Fibroblast of pulmonary artery (primary cell): ENCODE results near the gene CARD11.

Experiments used
- DNase-seq: peaks from one replicate; pipeline ENCODE4 v3.0.0-alpha.2; 2010; ENCODE audit warnings: low read depth
- H3K4me3 ChIP-seq: replicated peaks from 2 replicates; pipeline ENCODE4 v1.5.1; 2011; ENCODE audit warnings: low read depth, mild to moderate bottlenecking, control low read depth, low read length, moderate library complexity
- TF ChIP-seq, protein P1 (sequence below): IDR thresholded peaks from 2 replicates; pipeline ENCODE4 v1.5.1; 2011; ENCODE audit warnings: mild to moderate bottlenecking, control low read depth, low read length, inconsistent platforms; ENCODE audit errors: missing control alignments

CARD11 gene

DNA sequence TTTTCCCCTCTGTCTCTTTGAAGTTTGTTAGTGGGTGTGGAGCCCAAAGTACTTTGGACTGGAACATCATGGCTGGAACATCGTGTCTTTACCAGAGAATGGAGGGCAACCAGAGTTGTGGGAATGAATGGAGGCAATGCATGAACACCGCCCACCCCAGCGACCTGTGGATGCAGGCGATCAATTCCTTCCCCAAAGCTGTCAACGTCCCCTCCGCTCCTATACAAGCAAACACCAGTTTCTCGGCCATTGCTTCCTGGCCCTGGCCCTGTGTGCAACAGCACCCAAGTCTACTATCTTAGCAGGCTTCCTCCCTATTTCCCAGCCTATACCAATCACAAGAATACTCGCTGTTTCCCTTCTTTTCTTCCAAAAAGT lies 62.6 kb downstream of the CARD11 start:
- H3K4me3 ChIP-seq, result no peak overlapping the region
- no peak for DNase-seq
- TF ChIP-seq, protein P1, sequence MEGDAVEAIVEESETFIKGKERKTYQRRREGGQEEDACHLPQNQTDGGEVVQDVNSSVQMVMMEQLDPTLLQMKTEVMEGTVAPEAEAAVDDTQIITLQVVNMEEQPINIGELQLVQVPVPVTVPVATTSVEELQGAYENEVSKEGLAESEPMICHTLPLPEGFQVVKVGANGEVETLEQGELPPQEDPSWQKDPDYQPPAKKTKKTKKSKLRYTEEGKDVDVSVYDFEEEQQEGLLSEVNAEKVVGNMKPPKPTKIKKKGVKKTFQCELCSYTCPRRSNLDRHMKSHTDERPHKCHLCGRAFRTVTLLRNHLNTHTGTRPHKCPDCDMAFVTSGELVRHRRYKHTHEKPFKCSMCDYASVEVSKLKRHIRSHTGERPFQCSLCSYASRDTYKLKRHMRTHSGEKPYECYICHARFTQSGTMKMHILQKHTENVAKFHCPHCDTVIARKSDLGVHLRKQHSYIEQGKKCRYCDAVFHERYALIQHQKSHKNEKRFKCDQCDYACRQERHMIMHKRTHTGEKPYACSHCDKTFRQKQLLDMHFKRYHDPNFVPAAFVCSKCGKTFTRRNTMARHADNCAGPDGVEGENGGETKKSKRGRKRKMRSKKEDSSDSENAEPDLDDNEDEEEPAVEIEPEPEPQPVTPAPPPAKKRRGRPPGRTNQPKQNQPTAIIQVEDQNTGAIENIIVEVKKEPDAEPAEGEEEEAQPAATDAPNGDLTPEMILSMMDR, result no peak

DNA sequence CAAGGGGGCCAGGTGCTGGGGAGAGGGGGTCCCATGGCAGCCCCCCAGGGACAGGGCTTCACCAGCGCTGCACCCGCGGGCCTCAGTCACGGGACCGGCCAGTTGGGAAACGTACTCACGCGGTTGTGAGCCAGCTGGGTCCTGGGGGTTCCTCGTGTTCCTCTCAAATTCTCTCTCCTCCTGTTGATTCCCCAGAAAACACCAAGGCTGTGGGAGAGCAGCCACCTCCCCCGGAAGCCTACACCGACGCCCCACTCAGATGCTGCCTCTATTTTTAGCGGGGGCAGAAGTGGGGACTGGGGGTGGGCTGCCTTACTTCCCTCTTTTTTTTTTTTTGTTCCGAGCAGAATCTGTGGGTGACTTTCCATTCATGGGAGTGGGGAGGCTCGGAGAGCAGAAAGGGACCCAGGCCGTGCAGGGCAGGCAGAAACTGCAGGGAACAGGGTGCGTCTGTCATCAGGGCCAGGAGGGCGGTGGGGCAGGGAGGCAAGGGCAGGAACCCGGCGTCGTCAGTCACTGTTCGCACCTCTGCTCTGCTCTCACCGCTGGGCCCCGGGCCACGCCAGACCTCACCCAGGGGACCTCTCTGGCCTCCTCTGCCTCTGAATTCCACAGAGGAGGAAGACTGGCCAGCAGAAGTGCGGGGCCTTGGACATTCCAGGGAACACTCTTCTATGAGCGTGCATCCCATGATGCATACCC lies 63.1 kb downstream of the CARD11 start:
- TF ChIP-seq, protein P1, result no peak
- no peak overlapping the region for H3K4me3 ChIP-seq
- DNase-seq, result no peak

GRCh38 chr7:2979951-2980350 lies 63.7 kb downstream of the CARD11 start:
- DNase-seq, result no peak
- no peak overlapping the region for H3K4me3 ChIP-seq
- TF ChIP-seq, protein P1, result no peak

DNA sequence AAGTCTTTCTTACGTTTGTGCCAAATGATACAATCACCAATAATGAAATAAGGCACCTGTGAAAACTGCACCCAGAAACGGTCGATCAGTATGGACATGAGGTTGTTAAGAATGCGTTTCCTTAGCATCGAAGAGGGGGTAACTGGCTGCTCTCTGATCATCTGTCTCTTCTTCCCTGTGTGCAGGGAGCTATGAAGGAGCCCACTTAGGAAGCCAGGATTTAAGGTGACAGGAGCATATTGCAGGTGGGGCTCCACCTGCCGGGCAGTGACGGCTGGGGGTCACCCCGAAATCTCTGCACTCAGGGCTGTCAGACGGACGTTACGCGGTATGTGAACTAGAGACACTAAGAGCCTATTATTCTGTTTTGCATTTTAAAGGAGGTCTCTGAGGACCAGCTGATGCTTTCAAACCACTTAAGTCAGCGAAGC lies 64.5 kb downstream of the CARD11 start:
- TF ChIP-seq, protein P1, result no peak
- no peak overlapping the region for H3K4me3 ChIP-seq
- no peak for DNase-seq

DNA sequence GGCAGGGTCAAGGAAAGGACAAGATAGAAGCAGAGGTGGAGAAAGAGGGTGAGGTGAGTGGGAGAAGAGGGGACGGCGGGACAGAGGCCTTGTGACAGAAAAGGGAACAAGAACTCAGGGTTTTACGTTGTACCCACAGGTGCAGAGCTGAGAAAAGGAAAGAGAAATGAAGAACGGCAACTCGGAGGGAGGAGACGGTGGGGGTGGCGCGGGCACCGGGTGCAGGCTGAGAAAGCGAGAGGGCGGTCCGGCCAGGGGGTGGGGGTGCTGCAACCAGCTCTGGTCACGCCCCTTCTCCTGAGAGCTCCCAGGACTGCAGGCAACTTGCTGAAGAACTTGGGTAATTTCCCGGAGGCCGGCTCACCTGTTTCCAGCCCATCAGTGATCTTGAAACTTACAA lies 65.3 kb downstream of the CARD11 start:
- DNase-seq, result no peak
- no peak overlapping the region for H3K4me3 ChIP-seq
- TF ChIP-seq, protein P1, result no peak

- H3K4me3 ChIP-seq, result no peak overlapping the region
- TF ChIP-seq, protein P1, result no peak
- DNase-seq, result no peak
Observed at GRCh38 chr7:2975821-2976371, 67.8 kb downstream of the CARD11 start.
